KMS-11 (cell line): ENCODE measurements around the gene CFAP73.

Source experiments
- H2AFZ ChIP-seq: fragments of 200-600 bp; sonication (generic); 2 replicates; pipeline ENCODE4 v1.6.1; 2016; ENCODE audit warnings: antibody characterized with exemption, mixed run types, low read depth
- H3K27ac ChIP-seq: fragments of 200-600 bp; sonication (generic); 2 replicates; pipeline ENCODE4 v1.6.1; 2016; ENCODE audit warnings: mild to moderate bottlenecking, mixed run types
- H3K27me3 ChIP-seq: fragments of 200-600 bp; sonication (generic); 2 replicates; pipeline ENCODE4 v1.6.1; 2017; ENCODE audit warnings: mild to moderate bottlenecking, low read depth, mixed run types, moderate library complexity; ENCODE audit not compliant: insufficient read depth
- H3K36me3 ChIP-seq: fragments of 200-600 bp; sonication (generic); 2 replicates; pipeline ENCODE4 v1.6.1; 2017; ENCODE audit warnings: mild to moderate bottlenecking, mixed run types; ENCODE audit not compliant: insufficient read depth
- H3K4me1 ChIP-seq: fragments of 200-600 bp; sonication (generic); 2 replicates; pipeline ENCODE4 v1.6.1; 2016; ENCODE audit warnings: mild to moderate bottlenecking, low read depth, mixed run types; ENCODE audit not compliant: poor library complexity, severe bottlenecking
- H3K4me2 ChIP-seq: fragments of 200-600 bp; sonication (generic); 2 replicates; pipeline ENCODE4 v1.7.0; 2016; ENCODE audit warnings: mild to moderate bottlenecking, mixed run types
- H3K4me3 ChIP-seq: fragments of 200-600 bp; sonication (generic); IDR thresholded peaks from 2 replicates; pipeline ENCODE4 v1.6.1; 2017; ENCODE audit warnings: low read depth, low read length, mixed read lengths; ENCODE audit not compliant: insufficient read depth
- H3K79me2 ChIP-seq: fragments of 200-600 bp; sonication (generic); 2 replicates; pipeline ENCODE4 v1.6.1; 2016; ENCODE audit warnings: low read depth, mixed run types; ENCODE audit not compliant: insufficient read depth
- H3K9ac ChIP-seq: fragments of 200-600 bp; sonication (generic); 2 replicates; pipeline ENCODE4 v1.6.1; 2016; ENCODE audit warnings: mild to moderate bottlenecking, mixed run types
- H4K20me1 ChIP-seq: fragments of 200-600 bp; sonication (generic); 2 replicates; pipeline ENCODE4 v1.6.1; 2016; ENCODE audit warnings: mild to moderate bottlenecking, mixed run types; ENCODE audit not compliant: insufficient read depth
- TF ChIP-seq, protein P1 (sequence below): fragments of 200-600 bp; sonication (generic); conservative IDR thresholded peaks from 2 replicates; pipeline ENCODE4 v1.6.1; 2017; ENCODE audit warnings: low read depth, mild to moderate bottlenecking, antibody characterized with exemption, low read length, moderate library complexity, mixed read lengths

Gene CFAP73

DNA sequence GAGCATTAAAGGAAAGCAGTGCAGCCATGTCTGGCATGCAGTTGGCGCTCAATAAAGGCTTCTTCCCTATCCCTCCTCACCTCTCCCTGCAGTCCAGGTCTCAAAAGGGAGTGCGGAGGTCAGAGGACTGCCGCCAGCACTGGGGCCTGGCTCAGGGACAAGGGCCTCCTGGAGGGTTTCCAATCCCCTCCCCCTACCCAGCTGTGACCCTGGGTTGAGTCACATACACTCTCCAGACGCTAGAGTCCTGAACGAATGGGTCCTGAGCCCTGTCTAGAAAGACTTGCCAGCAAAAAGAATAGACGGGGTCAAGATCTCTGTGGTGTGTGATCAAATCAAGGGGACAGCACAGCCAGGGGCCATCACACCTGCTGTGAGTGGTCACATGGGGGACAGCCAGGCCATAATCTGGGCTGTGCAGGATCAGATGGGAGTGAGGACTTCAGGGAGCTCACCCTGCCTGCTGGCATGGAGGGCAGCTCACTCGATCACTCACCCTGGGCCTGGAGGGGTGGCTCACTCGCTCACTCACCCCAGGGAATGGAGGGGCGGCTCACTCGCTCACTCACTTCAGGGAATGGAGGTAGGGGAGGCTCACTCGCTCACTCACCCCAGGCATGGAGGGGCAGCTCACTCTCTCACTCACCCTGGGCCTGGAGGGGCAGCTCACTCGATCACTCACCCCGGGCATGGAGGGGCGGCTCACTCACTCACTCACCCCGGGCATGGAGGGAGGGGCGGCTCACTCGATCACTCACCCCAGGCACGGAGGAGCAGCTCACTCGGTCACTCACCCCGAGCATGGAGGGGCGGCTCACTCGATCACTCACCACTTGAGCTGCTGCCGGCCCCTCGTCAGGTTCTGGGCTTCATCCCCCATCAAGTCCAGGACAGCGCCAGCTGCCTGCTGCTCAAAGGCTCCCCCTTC, 12.8 kb downstream of the CFAP73 start:
- no peaks in the 10 kb centered on the region for H4K20me1 ChIP-seq
- H3K27ac ChIP-seq, result no peak overlapping the region
- H2AFZ ChIP-seq, result no peak overlapping the region
- no peak overlapping the region for H3K4me3 ChIP-seq
- no peaks in the 10 kb centered on the region for H3K4me1 ChIP-seq
- TF ChIP-seq, protein P1, sequence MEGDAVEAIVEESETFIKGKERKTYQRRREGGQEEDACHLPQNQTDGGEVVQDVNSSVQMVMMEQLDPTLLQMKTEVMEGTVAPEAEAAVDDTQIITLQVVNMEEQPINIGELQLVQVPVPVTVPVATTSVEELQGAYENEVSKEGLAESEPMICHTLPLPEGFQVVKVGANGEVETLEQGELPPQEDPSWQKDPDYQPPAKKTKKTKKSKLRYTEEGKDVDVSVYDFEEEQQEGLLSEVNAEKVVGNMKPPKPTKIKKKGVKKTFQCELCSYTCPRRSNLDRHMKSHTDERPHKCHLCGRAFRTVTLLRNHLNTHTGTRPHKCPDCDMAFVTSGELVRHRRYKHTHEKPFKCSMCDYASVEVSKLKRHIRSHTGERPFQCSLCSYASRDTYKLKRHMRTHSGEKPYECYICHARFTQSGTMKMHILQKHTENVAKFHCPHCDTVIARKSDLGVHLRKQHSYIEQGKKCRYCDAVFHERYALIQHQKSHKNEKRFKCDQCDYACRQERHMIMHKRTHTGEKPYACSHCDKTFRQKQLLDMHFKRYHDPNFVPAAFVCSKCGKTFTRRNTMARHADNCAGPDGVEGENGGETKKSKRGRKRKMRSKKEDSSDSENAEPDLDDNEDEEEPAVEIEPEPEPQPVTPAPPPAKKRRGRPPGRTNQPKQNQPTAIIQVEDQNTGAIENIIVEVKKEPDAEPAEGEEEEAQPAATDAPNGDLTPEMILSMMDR, result no peak
- H3K9ac ChIP-seq, result no peak overlapping the region
- no peaks in the 10 kb centered on the region for H3K79me2 ChIP-seq
- no peaks in the 10 kb centered on the region for H3K36me3 ChIP-seq
- no peaks in the 10 kb centered on the region for H3K27me3 ChIP-seq
- no peak overlapping the region for H3K4me2 ChIP-seq

DNA sequence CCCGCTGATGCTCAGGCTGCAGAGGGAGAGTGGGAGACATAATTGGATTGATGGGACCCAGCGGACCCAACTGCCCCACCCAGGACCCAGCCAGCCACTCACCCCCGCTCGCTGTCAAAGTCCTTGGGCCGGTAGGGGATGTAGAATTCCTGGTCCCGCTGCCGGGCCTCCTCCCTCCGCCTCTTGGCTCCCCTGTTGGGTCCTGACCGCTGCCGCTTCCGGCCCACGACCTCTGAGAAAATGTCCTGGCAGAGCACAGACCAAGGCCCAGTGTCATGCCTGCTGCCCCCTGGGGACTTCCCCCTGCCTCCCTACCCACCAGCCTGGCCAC, 13.5 kb downstream of the CFAP73 start:
- Histone ChIP-seq H3K36me3 (no peaks in the 10 kb centered on the region), H3K79me2 (no peaks in the 10 kb centered on the region), H3K27me3 (no peaks in the 10 kb centered on the region), H3K27ac (no peak overlapping the region), H3K4me2 (no peak overlapping the region), H4K20me1 (no peaks in the 10 kb centered on the region), H3K9ac (no peak overlapping the region), H2AFZ (no peak overlapping the region), H3K4me3 (no peak overlapping the region), H3K4me1 (no peaks in the 10 kb centered on the region)
- TF ChIP-seq, protein P1, result no peak

DNA sequence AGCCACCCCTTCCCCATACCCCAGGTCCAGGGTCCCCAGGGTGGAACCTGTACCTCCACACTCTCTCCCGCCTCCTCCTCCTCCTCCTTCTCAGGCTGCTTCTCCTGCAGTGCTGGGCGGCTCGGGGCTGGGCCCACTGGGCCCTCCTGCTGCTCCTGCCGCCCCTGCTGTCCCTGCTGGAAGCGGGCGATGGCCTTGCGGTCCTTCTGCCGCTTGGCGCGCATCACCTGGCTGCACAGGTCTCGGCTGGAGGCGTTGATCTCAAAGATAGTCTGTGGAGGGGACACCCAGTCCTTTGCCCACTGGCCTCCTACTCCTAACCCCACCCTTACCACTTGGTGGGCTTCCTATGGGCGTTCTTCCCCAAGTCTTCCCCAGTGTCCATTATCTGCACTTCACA, 14.5 kb downstream of the CFAP73 start:
- no peak overlapping the region for H3K4me2 ChIP-seq
- no peaks in the 10 kb centered on the region for H4K20me1 ChIP-seq
- H3K79me2 ChIP-seq, result no peaks in the 10 kb centered on the region
- H3K4me3 ChIP-seq, result no peak overlapping the region
- H3K9ac ChIP-seq, result no peak overlapping the region
- H3K27me3 ChIP-seq, result no peaks in the 10 kb centered on the region
- H3K4me1 ChIP-seq, result no peaks in the 10 kb centered on the region
- no peak overlapping the region for H2AFZ ChIP-seq
- H3K27ac ChIP-seq, result no peak overlapping the region
- TF ChIP-seq, protein P1, result no peak
- H3K36me3 ChIP-seq, result no peaks in the 10 kb centered on the region

DNA sequence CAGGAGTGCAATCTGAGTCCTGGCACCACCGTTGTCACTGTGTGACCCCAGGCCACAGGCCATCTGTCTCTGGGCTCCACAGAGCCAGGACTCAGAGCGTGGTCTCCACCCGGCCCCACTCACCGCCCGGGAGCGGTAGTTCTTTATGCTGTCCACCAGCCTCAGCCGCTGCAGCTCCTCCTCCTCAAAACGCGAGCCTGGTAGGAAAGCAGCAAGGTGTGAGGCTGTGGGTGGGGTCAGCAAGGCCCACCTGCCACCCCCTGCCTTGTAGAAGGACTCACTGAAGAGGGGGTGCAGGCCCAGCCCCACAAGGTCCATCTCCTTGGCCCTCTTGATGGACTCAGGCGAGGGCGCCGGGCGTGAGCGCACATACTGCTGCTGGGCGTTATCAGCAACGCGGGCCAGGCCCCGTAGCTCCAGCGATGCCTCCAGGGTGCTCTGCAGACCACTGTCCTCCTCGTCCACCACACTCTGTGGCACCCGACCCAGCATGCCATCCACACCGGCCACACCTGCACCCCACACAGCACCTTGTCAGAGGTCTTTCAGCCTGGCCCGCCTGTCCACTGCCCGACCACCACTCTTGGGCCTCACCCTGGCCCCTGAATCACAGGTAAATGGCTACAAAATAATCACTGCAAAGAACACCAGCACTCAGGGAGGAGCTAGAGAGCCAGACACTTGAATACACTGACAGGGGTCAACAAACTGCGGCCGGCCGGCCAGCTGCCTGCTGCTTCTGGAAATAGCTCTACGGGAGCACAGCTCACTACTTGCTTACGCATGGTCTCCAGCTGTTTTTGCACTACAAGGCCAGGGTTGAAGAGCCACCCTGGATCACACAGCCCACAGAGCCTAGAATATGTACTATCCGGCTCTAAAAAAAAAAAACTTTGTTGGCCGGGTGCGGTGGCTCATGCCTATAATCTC, 16.3 kb downstream of the CFAP73 start:
- H4K20me1 ChIP-seq, result no peaks in the 10 kb centered on the region
- no peak overlapping the region for H2AFZ ChIP-seq
- no peaks in the 10 kb centered on the region for H3K79me2 ChIP-seq
- H3K36me3 ChIP-seq, result no peaks in the 10 kb centered on the region
- H3K27ac ChIP-seq, result no peak overlapping the region
- no peak overlapping the region for H3K4me2 ChIP-seq
- peaks cover 2% of the 10 kb centered on the region for H3K4me1 ChIP-seq
- H3K27me3 ChIP-seq, result no peaks in the 10 kb centered on the region
- no peak overlapping the region for H3K4me3 ChIP-seq
- TF ChIP-seq, protein P1, result no peak
- no peak overlapping the region for H3K9ac ChIP-seq
